Keratinocyte (primary cell): ENCODE data around the gene SORL1-AS1.

ENCODE experiments used
- EZH2 ChIP-seq: IDR thresholded peaks from one replicate; pipeline ENCODE4 v1.6.1; 2012; ENCODE audit warnings: inconsistent platforms, mild to moderate bottlenecking, low read length, moderate library complexity
- TF ChIP-seq, protein P1 (sequence below), 3 experiments: IDR thresholded peaks in 1 of 3; conservative IDR thresholded peaks in 1 of 3; optimal IDR thresholded peaks in 1 of 3; 2 replicates in 2 of 3; 3 replicates in 1 of 3; pipeline versions ENCODE3 to v1.5.1; 2011; ENCODE audit warnings: low read length in 3 of 3, mild to moderate bottlenecking in 3 of 3, moderate library complexity in 2 of 3, control low read depth in 1 of 3, inconsistent platforms in 1 of 3; ENCODE audit not compliant: insufficient read depth in 2 of 3; ENCODE audit errors: extremely low read depth in 1 of 3

DNA sequence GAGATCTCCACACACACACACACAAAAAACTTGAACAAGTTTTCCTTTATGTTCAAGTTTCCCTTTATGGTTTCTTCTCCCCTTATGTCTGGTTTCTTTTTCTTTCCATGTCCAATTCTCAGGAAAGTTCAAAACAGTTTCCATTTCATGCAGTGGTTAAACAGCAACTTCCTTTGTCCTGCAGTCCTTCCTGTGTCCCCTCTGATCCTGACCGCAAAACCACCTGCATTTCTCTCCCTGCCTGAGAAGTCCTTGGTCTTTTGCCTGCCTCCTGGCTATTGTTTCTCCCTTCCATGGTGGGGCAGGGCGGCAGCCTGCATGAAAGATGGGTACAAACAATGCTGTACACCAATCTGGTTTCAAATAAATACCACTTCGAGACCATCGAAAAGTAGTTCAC lies 58.9 kb downstream of the SORL1-AS1 start:
- TF ChIP-seq, protein P1, sequence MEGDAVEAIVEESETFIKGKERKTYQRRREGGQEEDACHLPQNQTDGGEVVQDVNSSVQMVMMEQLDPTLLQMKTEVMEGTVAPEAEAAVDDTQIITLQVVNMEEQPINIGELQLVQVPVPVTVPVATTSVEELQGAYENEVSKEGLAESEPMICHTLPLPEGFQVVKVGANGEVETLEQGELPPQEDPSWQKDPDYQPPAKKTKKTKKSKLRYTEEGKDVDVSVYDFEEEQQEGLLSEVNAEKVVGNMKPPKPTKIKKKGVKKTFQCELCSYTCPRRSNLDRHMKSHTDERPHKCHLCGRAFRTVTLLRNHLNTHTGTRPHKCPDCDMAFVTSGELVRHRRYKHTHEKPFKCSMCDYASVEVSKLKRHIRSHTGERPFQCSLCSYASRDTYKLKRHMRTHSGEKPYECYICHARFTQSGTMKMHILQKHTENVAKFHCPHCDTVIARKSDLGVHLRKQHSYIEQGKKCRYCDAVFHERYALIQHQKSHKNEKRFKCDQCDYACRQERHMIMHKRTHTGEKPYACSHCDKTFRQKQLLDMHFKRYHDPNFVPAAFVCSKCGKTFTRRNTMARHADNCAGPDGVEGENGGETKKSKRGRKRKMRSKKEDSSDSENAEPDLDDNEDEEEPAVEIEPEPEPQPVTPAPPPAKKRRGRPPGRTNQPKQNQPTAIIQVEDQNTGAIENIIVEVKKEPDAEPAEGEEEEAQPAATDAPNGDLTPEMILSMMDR (optimal IDR thresholded peaks at IDR 0.05 in 1 of 3, IDR thresholded peaks at IDR 0.05 in 1 of 3, conservative IDR thresholded peaks at IDR 0.05 in 1 of 3; ENCODE audit: extremely low read depth in 1 of 3, insufficient read depth in 2 of 3, low read length in 3 of 3) = no peak
- no peak for TF ChIP-seq EZH2
